ENCODE data around the gene RPL39.
"Not testable (repeated sequence)": the region's sequence is repeated elsewhere in the genome, so short reads cannot be mapped to it uniquely, and the experiment has no call there.

Gene RPL39

GRCh38 chrX:119791437-119792231, at the start of gene RPL39:
RPL39 (minus strand) TSS chrX:119791630; CDS start chrX:119791576, 54 bp downstream.
- peak; percentile 91 for TF ChIP-seq MYC (IDR thresholded peaks at IDR 0.05; ENCODE audit: low read depth, low read length)
- TF ChIP-seq CTCF (IDR thresholded peaks at IDR 0.05; ENCODE audit: low read depth, low read length), result no peak
- peak; percentile 92 for TF ChIP-seq POLR2A (IDR thresholded peaks at IDR 0.05; ENCODE audit: extremely low read depth, insufficient read length)
- TF ChIP-seq MAX (IDR thresholded peaks at IDR 0.05; ENCODE audit: low read depth, low read length), result peak; percentile 90
- peak; percentile 94 for DNase-seq (ENCODE audit: low read depth)
- peak within 1 kb of the TSS; percentile 94 for H3K4me3 ChIP-seq (ENCODE audit: low read depth, low read length)

GRCh38 chrX:119833905-119834304, 42.5 kb upstream of the RPL39 start:
- no peak for DNase-seq (ENCODE audit: low read depth)
- no peak overlapping the region for H3K4me3 ChIP-seq (ENCODE audit: low read depth, low read length)
- TF ChIP-seq MYC (IDR thresholded peaks at IDR 0.05; ENCODE audit: low read depth, low read length), result no peak
- TF ChIP-seq CTCF (IDR thresholded peaks at IDR 0.05; ENCODE audit: low read depth, low read length), result no peak
- no peak for TF ChIP-seq POLR2A (IDR thresholded peaks at IDR 0.05; ENCODE audit: extremely low read depth, insufficient read length)

GRCh38 chrX:119828446-119828845, 37.0 kb upstream of the RPL39 start:
- DNase-seq (ENCODE audit: low read depth), result no peak
- no peak for TF ChIP-seq MYC (IDR thresholded peaks at IDR 0.05; ENCODE audit: low read depth, low read length)
- TF ChIP-seq MAX (IDR thresholded peaks at IDR 0.05; ENCODE audit: low read depth, low read length), result no peak
- no peak for TF ChIP-seq POLR2A (IDR thresholded peaks at IDR 0.05; ENCODE audit: extremely low read depth, insufficient read length)
- TF ChIP-seq CTCF (IDR thresholded peaks at IDR 0.05; ENCODE audit: low read depth, low read length), result no peak
- no peak overlapping the region for H3K4me3 ChIP-seq (ENCODE audit: low read depth, low read length)

- no peak for DNase-seq (ENCODE audit: low read depth)
- TF ChIP-seq CTCF (IDR thresholded peaks at IDR 0.05; ENCODE audit: low read depth, low read length) (no peak), MYC (IDR thresholded peaks at IDR 0.05; ENCODE audit: low read depth, low read length) (no peak), POLR2A (IDR thresholded peaks at IDR 0.05; ENCODE audit: extremely low read depth, insufficient read length) (no peak), MAX (IDR thresholded peaks at IDR 0.05; ENCODE audit: low read depth, low read length) (no peak)
- no peak overlapping the region for H3K4me3 ChIP-seq (ENCODE audit: low read depth, low read length)
These were observed 35.0 kb upstream of the RPL39 start for GRCh38 chrX:119826399-119826959.

- not testable (repeated sequence) for H3K4me3 ChIP-seq (ENCODE audit: low read depth, low read length); DNase-seq (ENCODE audit: low read depth)
These were observed 32.8 kb upstream of the RPL39 start for GRCh38 chrX:119824221-119824620.

GRCh38 chrX:119821703-119822102, 30.3 kb upstream of the RPL39 start:
- not testable (repeated sequence) for H3K4me3 ChIP-seq (ENCODE audit: low read depth, low read length); DNase-seq (ENCODE audit: low read depth)

- no peak for TF ChIP-seq MYC (IDR thresholded peaks at IDR 0.05; ENCODE audit: low read depth, low read length)
- no peak for TF ChIP-seq POLR2A (IDR thresholded peaks at IDR 0.05; ENCODE audit: extremely low read depth, insufficient read length)
- no peak for TF ChIP-seq CTCF (IDR thresholded peaks at IDR 0.05; ENCODE audit: low read depth, low read length)
- no peak for TF ChIP-seq MAX (IDR thresholded peaks at IDR 0.05; ENCODE audit: low read depth, low read length)
- no peak for DNase-seq (ENCODE audit: low read depth)
- no peak overlapping the region for H3K4me3 ChIP-seq (ENCODE audit: low read depth, low read length)
These were observed 25.8 kb upstream of the RPL39 start for GRCh38 chrX:119817130-119817690.

Measured in NB4 (cell line).